Activated CD8-positive, alpha-beta memory T cell treated with anti-CD3 and anti-CD28 coated beads, Interleukin-2, amount 50 U/mL, for 1 hour (primary cell): ENCODE results near the gene GOSR2.
"Not testable (repeated sequence)": the region's sequence is repeated elsewhere in the genome, so short reads cannot be mapped to it uniquely, and the experiment has no call there.

Experiments
- DNase-seq: peaks from one replicate; pipeline ENCODE4 v3.0.0-alpha.2; 2020; ENCODE audit errors: extremely low read depth

Gene GOSR2

DNA sequence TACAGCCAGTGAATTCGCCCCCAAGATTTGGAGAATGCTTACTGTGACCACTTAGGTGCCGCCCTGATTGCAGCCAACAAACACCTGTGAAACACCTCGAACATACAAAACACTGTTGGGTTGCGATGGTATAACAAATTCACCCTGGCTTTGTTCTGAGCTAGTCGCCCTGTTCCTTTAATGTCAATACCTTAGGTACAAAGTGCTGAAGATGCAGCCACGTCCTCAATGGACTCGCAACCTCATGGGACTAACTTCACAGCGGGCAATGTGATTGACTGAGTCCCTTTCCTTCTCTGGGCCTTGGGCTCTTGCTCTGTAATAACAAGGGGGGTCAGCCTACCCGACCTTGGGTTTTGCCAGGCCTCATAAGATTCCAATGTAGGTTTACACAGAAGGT is 28.9 kb upstream of the GOSR2 start:
- DNase-seq = no peak

DNA sequence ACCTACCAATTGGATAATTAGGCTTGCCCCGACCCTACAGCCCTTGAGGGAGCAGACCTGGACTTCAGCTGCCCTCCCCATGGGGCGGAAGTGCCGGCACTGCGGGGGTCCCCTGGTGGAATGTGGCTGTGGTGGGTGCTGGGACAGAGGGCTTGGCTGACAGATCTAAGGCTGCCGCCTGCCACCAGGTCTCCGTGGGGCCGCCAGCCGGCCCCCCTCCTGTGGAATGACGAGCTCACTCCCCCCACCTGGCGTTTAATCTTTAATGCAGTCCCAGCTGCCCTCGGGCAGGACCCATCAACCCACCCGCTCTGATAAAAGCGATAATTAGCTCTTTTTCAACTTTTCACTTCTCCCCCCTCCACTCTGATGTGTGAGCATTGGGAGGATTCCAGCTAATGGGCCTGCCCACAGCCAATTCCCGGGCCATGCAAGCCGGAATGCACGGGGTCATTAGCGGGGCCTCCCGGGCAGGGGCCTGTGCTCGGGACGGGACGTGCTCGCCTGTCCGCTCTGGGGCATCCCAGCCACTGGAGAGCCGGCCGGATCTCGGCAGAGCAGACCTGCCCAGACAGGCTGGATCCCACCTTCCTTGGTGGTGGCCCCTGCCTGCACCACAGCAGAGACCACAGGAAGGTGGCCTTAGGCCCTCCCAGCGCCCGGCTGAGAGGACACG is 28.3 kb upstream of the GOSR2 start:
- DNase-seq = no peak

DNA sequence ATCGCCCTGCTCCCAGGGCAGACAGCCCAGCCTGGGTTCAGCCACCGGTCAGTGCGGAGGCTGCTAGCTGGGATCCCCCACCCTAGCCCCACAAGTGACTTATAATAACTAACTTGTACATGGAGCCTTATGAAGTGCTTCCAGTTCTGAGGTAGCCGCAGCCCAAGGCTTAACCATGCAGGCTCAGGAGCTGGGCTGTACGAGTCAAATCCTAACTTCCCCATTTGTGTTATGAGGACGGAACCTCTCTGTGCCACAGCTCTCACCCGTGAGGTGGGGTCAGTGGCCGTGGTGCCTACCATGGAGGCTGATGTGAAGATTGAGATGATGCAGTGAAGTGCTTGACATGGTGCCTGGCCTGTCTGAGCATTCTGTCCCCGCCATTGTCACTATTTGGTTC is 27.8 kb upstream of the GOSR2 start:
- DNase-seq = no peak

DNA sequence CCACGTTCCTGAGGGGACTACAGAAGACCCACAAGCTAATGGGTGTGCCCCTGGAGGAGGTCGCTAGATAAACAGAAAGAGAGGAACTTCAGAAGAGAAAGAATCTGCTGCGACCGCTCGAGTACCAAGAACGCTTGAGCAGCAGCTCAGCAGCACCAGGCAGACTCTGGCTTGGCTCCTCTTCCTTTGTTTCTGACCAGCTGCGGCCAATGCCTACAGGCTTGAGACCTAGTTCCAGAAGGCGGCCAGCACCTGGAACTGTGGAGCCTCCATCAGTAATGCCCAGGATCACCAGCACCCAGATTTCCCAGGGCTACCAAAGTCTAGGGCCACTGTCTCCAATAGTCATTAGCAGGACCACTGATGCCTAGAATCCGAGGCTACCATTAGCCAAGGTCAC is 26.0 kb upstream of the GOSR2 start:
- no peak for DNase-seq

DNA sequence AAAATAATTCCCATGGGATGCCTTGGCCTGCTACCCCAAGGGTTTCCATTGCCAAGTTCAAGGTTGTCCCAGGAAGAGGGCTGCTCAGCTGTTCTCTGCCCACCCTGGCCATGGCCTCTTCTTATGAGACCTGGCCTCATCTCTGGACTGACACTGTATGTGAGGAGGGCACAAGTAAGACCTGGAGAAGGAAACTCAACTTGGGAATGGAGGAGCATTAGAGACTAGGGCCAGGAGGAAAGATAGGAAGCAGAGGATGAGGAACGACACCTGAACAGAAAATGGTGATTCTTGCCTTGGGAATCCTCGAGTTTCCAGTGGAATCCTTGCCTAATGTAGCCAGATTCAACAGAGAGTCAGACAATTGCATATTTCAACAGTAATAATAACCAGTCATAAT is 24.6 kb upstream of the GOSR2 start:
- DNase-seq = no peak

DNA sequence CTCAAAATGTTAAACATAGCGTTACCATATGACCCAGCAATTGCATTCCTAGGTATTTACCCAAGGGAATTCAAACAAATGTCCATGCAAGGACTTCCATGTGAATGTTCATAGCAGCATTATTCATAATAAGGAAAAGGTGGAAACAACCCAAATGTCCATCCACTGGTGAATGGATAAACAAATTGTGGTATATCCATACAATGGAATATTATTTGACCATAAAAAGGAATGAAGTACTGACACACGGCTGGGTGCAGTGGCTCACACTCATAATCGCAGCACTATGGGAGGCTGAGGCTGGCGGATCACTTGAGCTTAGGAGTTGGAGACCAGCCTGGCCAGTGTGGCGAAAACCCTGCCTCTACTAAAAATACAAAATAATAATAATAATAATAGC is 24.1 kb upstream of the GOSR2 start:
- DNase-seq = no peak

DNA sequence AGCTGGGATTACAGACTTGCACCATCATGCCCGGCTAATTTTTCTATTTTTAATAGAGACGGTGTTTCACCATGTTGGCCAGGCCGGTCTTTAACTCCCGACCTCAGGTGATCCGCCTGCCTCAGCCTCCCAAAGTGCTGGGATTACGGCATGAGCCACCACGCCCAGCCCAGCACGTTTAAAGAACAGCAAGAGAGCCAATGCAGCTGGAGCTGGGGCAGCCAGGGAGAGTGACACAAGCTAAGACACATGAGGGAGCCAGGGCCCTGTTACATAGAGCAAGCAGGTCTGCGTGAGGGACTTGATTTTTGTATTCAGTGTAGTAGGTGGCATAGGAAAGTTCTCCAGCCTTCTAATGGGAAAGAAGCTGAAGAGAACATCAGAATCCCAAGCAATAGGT is 21.7 kb upstream of the GOSR2 start:
- DNase-seq = no peak

DNA sequence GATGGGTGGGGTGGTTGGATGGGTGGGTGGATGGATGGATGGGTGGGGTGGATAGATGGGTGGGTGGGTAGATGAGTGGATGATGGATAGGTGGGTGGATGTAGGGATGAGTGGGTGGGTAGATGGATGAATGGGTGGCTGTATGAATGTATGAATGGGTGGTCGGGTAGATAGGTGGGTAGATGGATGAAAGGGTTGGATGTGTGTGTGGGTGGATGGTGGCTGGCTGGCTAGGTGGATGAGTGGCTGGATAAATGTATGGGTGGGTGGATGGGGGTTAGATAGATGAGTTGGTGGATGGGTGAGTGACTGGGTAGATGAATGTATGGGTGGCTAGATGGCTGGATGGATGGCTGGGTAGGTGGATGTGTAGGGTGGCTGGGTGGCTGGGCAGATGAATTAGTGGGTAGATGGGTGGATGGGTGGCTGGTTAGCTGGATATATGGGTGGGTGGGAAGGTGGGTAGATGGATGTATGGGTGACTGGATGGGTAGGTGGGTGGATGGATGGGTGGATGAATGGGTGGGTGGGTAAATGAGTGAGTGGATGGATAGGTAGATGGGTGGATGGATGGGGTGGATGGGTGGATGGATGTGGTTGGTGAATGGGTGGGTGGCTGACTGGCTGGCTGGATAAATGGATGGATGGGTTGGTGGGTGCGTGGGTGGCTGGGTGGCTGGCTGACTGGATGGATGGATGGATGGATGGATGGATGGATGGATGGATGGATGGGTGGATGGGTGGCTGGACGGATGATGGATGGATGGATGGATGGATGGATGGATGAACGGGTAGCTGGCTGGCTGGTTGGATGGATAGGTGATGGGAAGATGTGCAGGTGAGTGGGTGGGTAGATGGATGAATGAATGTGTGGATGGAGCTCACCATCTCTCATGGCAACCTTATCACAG is 18.9 kb upstream of the GOSR2 start:
- DNase-seq = no peak

DNA sequence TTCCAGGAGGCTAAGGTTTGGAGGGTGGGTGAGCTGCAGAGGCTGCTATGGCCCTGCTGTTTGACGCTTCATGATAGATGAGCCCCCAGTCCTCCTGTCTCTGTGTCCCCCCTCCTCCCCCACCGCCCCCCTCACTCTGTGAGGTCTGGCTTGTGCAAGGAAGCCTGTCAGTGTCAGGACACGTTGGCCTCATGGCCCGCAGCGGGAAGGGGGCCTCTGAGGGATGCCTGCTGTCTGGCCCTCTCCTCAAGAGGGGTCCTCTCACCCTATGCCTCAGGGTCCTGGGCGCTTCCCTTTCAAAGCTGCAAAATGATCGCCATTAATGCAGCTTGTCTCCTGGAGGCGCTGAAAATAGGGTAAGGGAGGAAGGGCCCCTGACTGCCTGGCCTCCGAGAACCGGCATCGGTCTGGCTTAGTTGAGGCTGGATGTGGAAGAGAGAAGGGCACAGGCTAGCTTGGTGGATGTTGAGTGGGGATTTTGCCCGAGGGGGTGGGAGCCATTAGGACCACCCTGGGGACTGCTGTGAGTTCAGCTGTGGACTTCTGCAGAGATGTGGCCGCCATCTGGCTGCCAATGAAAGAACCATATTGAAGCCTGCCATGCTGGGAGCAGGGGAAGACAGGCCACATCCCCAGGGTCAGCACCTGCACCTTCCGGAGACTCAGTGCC is 14.8 kb upstream of the GOSR2 start:
- DNase-seq = no peak

DNA sequence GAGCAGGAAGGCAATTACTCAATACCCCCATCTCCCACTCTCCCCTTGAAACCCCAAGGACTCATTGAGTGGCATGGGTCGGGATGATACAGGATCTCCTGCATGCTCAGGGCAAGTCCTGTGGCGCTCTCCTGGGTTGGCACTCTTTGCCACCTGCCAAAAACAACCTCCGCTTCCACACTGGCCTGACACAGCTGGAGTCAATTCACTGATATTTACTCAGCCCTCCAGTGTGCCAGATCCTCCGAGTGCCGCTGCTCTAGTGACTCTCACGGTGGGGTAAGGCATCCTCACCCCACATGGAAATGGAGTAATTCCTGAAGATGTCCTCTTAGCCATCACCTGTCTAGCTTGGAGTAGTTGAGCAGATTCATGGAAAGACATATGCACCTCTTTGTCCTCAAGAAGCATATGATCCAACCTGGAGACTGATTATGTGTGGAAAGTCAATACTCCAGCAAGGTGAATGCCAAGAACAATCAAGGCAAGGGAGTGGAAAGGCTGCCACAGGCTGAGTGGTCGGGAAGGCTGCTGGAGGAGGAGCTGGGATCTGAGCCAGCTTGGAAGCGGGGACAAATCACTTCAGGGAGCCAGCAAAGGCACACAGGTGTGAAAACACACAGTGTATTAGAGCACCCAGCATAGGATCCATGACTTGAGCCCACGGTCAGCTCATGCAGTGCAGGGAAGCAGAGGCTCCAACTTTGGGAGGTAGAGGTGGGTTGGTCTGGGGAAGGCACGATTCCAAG is 12.6 kb upstream of the GOSR2 start:
- no peak for DNase-seq

DNA sequence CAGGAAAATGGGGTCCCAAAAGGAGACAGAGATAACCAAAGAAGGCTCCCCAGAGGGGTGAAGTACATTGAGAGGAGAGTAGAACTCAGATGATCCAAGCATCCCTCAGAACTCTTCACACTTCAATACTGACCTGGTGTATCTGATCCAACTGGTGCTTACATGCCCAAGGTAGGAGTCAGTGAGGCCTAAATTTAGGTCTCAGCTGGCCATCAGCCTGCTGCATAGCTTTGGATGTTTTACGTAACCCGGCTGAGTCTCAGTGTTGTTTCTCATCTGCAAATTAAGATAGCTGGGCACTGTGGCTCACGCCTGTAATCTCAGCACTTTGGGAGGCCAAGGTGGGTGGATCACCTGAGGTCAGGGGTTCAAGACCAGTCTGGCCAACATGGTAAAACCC is 11.6 kb upstream of the GOSR2 start:
- DNase-seq = no peak

DNA sequence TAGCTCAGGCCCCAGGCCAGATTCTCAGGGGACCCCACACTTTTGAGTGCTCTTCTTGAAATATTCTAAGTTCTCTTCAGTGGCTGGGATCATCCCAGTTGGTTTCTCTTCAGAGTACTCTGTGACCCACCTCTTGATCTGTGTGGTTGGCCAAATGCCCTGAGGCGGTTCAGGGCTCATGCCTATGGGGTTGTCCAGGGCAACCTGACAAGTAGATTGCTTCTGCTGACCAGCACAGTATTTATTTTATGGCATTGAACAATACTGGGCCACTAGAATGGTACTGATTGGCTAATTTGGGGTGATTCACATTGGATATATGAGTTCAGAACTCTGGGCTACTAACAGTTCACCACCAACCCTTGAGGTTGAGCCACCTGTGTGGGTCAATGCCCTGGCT is 7.4 kb upstream of the GOSR2 start:
- no peak for DNase-seq

DNA sequence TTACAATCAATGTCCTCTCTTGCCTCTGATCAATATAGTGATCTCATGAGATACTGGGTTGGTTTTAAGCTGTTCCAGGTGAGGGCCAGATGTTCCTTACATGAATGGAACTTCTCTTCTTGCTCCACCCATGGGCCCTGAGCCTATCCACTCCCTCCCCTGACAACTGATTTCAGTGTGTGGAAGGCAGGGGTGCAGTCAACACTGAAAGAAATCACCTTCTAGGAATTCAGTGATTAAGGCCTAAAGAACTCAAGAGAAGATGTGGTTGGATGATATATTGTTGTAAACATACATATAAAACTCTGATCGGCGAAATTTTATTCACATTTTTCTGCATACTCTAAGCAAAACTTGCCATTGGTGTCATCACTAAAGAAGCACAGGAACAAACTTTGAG is 6.7 kb upstream of the GOSR2 start:
- no peak for DNase-seq

DNA sequence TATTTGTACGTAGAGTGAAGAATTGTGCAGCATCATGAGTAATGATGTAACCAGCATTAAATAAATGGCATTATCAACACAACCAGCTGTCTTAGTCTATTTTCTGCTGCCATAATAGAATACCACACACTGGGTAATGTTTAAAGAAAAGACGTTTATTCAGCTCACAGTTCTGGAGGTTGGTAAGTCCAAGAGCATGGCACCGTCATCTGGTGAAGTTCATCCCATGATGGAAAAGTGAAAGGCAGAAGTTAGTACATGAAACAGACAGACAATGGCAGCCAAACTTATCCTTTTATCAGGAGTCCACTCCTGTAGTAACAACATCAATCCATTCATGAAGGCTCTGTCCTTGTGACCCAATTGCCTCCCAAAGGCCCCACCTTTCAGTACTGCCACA is 6.3 kb upstream of the GOSR2 start:
- DNase-seq = no peak

DNA sequence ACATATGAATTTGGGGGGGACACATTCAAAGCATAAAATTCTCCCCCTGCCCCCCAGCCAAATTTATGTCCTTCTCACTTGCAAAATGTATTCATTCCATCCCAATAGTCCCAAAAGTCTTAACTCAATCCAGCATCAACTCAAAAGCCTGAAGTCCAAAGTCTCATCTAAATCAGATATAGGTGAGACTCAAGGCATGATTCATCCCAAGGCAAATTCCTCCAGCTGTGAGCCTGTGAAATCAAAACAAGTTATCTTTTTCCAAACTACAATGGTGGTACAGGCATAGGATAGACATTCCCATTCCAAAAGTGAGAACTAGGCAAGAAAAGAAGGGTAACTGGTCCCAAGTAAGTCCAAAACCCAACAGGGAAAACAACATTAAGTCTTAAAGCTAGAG is 5.9 kb upstream of the GOSR2 start:
- DNase-seq = no peak

DNA sequence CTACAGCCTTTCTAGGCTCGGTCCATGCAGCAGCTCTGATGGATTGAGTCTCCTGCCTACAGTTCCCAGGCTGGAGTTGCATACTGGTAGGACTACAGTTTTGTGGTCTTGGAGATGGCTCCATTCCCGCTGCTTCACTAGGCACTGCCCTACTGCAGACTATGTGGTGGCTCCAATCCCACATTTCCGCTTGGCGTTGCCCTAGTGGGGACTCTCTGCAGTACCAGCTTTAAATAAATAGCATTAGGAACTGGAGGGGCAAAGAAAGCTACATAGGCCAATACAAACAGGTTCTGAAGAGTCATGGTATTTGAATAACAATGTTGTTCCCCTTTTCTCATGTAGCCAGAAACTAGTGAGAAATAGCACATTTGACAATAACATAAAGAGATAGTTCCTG is 5.4 kb upstream of the GOSR2 start:
- DNase-seq = no peak

DNA sequence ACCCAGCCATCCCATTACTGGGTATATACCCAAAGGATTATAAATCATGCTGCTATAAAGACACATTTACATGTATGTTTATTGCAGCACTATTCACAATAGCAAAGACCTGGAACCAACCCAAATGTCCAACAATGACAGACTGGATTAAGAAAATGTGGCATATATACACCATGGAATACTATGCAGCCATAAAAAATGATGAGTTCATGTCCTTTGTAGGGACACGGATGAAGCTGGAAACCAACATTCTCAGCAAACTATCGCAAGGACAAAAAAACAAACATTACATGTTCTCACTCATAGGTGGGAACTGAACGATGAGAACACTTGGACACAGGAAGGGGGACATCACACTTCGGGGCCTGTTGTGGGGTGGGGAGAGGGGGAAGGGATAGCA is 998 bp upstream of the GOSR2 start:
- DNase-seq = not testable (repeated sequence)

DNA sequence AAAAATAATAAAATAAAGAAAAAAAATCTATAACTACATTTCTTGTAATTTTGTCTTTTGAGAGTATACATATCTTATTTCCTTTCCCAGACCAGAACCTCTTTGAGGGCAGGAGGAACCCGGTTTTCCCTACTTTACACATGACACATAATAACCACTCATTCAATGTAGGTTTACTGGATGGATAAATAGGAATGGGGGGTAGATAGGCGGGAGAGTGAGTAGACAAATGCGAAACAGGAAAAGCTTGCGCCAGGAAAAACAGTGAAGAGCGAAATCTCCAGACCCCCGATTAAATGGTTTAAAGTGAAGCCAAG is 515 bp upstream of the GOSR2 start:
- DNase-seq = no peak

DNA sequence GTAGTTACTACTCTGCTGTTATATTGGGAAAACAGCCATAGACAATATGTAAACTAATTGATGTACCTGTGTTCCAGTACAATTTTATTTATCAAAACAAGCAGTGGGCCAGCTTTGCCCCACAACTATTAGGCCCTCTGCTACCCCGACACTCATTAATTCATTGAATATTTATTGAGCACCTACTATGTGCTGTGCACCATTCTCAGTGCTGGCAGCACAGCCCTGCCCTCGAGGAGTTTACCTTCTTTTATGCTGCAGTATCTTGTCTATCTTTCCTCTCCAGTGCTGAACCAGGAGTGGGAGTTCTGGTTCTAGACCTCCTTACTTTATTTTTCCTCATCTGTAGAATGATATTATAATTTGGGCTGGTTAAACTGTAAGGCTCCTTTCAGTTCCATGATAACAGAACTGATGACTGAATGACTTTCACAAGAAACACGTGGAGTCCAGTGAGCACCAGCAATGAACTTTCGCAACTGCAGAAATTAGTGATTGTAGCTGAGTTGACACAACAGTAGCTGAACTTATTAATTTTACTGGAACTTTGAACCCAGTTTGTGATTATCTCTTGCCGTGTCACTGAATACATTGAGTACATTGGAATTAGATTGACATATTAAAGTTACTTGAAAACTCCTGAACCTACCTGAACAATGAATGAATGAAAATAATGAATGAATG is 2.4 kb downstream of the GOSR2 start:
- no peak for DNase-seq

DNA sequence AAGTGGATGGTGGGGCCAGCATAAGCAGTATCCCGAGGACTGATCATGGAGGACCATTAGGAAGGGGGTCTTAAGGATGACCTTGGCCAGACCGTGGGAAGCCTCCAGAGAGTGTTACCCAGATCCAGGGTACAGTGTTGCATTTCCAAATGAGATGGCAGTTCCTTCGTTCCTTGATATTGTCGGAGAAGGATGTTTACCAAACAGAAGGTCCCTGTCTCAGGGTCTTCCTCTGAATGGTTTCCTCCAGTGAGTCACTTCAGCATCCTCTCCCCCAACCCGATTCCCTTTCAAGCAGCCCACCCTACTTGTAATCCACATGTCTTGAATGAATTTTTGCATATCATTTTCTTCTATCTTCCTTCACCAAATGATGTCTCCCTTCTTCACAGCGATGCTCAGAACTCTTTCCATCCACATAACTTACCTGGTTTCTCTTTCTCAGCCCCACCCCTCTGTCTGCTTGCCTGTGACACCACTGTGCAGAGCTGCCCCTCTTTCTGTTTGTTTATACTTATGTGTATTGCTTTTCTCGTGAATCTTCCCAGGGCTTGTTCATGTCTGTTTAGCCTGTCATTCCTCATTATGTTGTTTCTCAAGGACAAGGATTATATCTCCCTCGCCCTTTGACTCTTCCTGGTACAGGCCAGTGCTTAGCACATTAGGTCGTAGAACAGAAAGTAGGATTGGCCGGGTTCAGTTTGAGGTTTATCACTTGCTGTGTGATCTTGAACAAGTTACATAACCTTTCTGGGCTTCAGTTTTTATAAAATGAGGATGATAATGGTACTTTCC is 5.7 kb downstream of the GOSR2 start:
- DNase-seq = no peak

DNA sequence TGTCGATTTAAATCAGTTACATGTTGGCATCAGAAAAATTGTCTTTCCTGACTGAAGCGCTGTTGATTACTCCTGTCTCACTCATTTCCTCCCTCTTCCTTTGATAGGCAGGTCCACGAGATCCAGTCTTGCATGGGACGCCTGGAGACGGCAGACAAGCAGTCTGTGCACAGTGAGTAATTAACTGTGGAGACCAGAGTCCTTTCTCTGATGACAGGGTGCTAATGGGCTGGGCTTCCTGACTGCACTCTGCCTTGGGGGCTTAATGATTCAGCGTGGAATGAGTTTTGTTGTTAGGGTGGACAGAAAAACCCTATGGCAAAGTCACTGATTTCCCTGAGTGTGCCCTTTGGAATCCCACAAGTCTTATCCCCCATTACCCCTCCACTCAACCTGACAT is 6.5 kb downstream of the GOSR2 start:
- no peak for DNase-seq
